Activated naive CD8-positive, alpha-beta T cell treated with anti-CD3 and anti-CD28 coated beads, Interleukin-2, amount 50 U/mL, for 24 hours (primary cell): ENCODE measurements around the gene ALDH1A1.

Experiments
- ATAC-seq: fragments of 150-1000 bp; cut with Tn5 transposase; one replicate; pipeline ENCODE4 v1.10.0; 2021
- DNase-seq: peaks from one replicate; pipeline ENCODE4 v3.0.0; 2021
- H3K27ac Mint-ChIP-seq: one replicate; pipeline ENCODE4 v1.8.0; 2021; ENCODE audit warnings: mild to moderate bottlenecking, mixed read lengths
- H3K27me3 Mint-ChIP-seq: one replicate; pipeline ENCODE4 v1.8.0; 2021; ENCODE audit warnings: mixed read lengths
- H3K36me3 Mint-ChIP-seq: one replicate; pipeline ENCODE4 v1.8.0; 2021; ENCODE audit warnings: low read depth, mixed read lengths
- H3K4me1 Mint-ChIP-seq: one replicate; pipeline ENCODE4 v1.8.0; 2021; ENCODE audit warnings: mixed read lengths
- H3K4me3 Mint-ChIP-seq: one replicate; pipeline ENCODE4 v1.8.0; 2021; ENCODE audit warnings: mild to moderate bottlenecking, moderate library complexity, mixed read lengths
- H3K9me3 Mint-ChIP-seq: one replicate; pipeline ENCODE4 v1.8.0; 2021; ENCODE audit warnings: mixed read lengths

The ALDH1A1 gene

GRCh38 chr9:72925126-72925789, 27.6 kb downstream of the ALDH1A1 start:
- ATAC-seq = no peak
- no peaks in the 10 kb centered on the region for H3K27me3 Mint-ChIP-seq
- no peak overlapping the region for H3K27ac Mint-ChIP-seq
- H3K4me3 Mint-ChIP-seq = no peak overlapping the region
- H3K9me3 Mint-ChIP-seq = no peaks in the 10 kb centered on the region
- H3K36me3 Mint-ChIP-seq = no peaks in the 10 kb centered on the region
- no peaks in the 10 kb centered on the region for H3K4me1 Mint-ChIP-seq
- no peak for DNase-seq

DNA sequence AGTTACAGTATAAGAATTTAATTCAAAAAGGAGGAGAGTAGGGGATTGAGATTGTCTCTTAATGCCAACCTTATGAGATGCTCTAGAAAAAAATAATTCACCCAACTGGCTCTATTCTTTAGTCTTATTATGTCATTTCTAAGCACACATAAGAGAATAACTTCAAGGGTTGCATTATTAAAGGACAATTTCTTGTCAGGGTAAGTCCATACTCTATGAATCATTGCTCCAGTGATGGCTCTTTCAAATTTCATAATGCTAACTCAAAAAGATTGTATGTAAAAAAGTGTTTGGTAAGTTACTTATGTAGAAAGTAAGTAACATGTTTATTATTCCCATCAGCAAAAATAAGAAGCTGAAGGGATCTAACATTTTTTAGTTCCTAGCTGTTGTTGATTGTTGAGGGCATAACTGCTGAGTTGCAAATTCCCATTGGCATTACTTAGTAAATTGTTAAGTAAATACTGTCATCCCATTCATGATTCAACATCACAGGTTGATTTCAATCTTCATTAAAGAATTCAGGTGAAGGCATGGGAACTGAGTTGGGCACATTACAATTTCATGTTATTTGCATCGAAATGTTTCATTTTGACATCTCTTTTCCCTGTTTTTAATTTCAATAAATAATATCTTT, 28.6 kb downstream of the ALDH1A1 start:
- ATAC-seq (no peak), DNase-seq (no peak)
- H3K27ac Mint-ChIP-seq = no peak overlapping the region
- no peaks in the 10 kb centered on the region for H3K4me1 Mint-ChIP-seq
- no peak overlapping the region for H3K4me3 Mint-ChIP-seq
- no peaks in the 10 kb centered on the region for H3K9me3 Mint-ChIP-seq
- no peaks in the 10 kb centered on the region for H3K27me3 Mint-ChIP-seq
- H3K36me3 Mint-ChIP-seq = no peaks in the 10 kb centered on the region

DNA sequence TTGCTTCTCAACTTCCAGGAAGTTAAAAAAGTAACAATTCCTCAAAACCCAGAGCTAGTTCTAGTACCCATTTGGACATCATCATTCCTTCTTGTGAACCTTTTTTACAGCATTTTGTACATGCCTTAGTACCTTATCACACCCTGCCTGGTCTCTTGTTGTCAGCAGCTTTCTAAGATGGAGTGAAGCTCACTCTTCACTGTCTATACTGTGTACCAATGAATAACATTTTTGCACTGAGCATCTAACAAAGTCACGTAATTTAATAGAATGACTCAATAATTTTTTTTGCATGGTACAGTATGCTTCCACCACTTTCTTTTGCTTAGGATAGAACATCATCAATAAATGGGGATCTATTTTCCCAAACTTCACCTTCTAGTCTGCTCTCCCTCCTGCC, 29.8 kb downstream of the ALDH1A1 start:
- DNase-seq = no peak
- no peak for ATAC-seq
- H3K27ac Mint-ChIP-seq = no peak overlapping the region
- no peaks in the 10 kb centered on the region for H3K27me3 Mint-ChIP-seq
- no peaks in the 10 kb centered on the region for H3K4me1 Mint-ChIP-seq
- no peak overlapping the region for H3K4me3 Mint-ChIP-seq
- H3K36me3 Mint-ChIP-seq = no peaks in the 10 kb centered on the region
- H3K9me3 Mint-ChIP-seq = no peaks in the 10 kb centered on the region

DNA sequence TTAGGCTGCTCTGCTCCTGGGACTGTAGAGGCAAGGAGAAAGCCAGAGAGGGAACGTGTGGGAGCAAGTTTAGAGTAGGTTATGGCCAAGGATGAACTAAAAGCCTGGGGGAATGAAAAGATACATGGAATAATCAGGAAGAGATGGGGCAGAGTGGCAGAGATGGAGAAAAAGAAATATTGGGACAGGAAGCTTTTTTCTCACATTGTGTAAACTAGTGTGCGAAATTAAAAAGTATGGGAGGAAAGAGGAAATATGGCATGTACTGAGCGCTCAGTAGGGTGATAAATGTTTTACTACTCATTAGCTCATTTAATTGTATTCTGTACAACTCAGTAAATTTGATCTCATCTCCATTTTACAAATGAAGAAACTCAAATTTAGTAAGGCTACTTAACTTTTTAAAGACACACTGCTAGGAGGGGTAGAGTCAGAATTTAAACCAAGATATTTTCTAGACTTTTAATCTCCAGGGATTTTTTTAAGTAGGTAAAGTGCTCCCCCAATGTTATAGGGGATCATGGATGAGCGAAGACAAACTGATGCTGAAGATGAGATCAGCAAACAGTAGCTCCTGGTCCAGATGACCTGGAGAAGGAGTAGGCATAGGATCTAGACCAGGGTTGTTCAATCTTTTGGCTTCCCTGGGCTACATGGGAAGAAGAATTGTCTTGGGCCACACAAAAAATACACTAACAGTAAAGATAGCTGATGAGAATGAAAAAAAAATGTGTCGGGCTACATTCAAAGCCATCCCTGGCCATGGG, 30.8 kb downstream of the ALDH1A1 start:
- no peak overlapping the region for H3K4me3 Mint-ChIP-seq
- no peaks in the 10 kb centered on the region for H3K27me3 Mint-ChIP-seq
- no peaks in the 10 kb centered on the region for H3K9me3 Mint-ChIP-seq
- no peak overlapping the region for H3K27ac Mint-ChIP-seq
- ATAC-seq (no peak), DNase-seq (no peak)
- H3K4me1 Mint-ChIP-seq = no peaks in the 10 kb centered on the region
- no peaks in the 10 kb centered on the region for H3K36me3 Mint-ChIP-seq

DNA sequence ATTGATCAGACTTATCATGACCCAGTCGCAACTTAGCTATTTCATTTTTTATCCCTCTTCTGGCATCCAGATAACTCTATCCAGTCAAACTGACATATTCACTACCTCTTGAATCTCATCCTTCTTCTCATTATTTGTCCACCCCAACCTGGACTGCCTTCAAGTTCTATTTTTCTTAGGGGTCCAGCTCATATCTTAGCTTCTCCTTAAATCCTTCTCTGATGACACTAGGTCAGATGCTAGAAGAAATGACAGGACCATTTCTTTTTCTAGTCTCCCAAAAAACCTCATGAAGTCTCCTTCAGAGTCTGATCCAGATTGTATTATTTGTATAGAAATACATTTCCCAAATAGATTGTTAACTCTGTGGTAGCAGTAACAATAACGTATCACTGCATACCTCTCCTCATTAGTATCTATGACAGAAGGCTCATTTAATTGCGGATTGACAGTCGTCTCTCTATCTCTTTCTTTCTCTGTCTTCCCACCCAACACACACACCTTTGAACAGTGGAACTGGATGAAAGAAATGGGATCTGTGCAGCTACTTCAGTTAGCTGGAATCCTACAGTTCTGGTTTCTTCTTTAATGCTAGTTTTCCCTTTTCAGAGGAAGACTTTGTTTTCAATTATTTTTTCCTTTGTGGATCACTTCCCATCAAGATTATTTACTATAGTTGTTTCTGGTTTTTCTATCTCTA, 33.5 kb downstream of the ALDH1A1 start:
- Mint-ChIP-seq H3K4me1 (no peaks in the 10 kb centered on the region), H3K9me3 (no peaks in the 10 kb centered on the region), H3K27me3 (no peaks in the 10 kb centered on the region), H3K36me3 (no peaks in the 10 kb centered on the region), H3K27ac (no peak overlapping the region), H3K4me3 (no peak overlapping the region)
- ATAC-seq (no peak), DNase-seq (no peak)

DNA sequence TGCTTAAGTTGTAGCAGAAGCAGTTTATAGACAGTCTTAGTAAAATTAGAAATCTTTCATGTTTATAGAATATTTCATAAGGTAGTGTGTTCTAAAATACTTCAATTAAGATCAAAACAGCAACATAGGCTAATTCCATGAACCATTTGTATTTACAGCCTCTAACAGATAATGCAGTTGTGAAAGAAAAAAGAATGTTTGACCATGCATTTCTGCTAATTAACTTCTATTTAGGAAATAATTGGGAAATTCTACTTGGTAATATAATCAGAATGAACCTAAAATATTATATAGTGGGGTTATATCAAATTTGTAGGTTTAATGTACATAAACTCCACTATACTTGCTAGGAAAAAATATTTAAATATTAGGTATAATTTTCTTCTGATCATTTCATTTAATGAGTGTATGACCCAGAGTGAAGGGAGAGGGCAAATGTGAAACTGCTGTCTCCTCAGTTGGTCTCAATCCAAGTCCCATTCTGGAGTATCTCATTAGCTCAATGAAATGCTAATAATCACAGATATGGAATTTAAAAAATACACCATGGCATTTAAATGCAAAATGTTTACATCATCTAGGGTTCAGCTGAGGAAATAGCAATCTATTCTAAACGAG, 34.9 kb downstream of the ALDH1A1 start:
- Mint-ChIP-seq H3K9me3 (no peaks in the 10 kb centered on the region), H3K4me3 (no peak overlapping the region), H3K4me1 (no peaks in the 10 kb centered on the region), H3K27ac (no peak overlapping the region), H3K36me3 (no peaks in the 10 kb centered on the region), H3K27me3 (no peaks in the 10 kb centered on the region)
- DNase-seq = no peak
- no peak for ATAC-seq

DNA sequence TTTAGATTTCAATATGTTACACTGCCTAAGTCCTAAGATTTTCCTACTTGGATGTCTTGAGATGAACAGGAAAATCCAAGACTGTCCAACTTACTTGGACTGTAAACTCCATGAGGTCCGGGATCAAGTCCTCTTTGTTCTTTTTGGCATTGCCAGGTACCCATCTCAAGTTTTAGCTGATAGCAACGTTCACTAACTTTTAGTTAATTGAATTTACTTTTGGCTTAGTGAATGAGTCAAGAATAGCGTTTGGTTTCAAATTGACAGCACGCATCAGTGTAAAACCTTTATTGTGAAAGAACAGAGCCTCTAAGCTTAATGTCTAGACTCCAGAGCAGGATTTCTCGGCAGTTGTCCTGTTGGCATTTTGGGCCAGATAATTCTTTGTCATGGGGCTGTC, 37.2 kb downstream of the ALDH1A1 start:
- Mint-ChIP-seq H3K4me1 (no peaks in the 10 kb centered on the region), H3K36me3 (no peaks in the 10 kb centered on the region), H3K4me3 (no peak overlapping the region), H3K9me3 (no peaks in the 10 kb centered on the region), H3K27ac (no peak overlapping the region), H3K27me3 (peaks cover 3% of the 10 kb centered on the region)
- ATAC-seq (no peak), DNase-seq (no peak)

DNA sequence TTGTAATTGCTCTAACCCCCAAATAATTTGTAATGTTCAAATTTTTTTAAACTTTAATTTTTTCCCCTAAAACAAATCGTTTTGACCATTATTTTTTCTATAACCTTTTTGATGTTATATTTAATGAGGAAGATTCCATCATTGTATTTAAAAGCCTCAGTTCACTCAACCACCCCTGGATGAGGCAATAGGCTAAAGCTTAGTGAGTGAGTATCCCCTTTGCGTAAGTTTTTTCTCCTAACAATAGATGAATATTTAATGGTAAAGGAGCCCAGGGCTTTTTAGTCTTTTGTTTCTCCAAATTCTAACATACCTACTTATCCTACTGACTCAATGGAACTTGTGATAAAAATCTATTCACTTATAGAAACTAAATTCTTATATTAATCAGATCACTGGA, 38.1 kb downstream of the ALDH1A1 start:
- DNase-seq (no peak), ATAC-seq (no peak)
- Mint-ChIP-seq H3K9me3 (no peaks in the 10 kb centered on the region), H3K27me3 (peaks cover 3% of the 10 kb centered on the region), H3K27ac (no peak overlapping the region), H3K4me1 (no peaks in the 10 kb centered on the region), H3K4me3 (no peak overlapping the region), H3K36me3 (no peaks in the 10 kb centered on the region)

DNA sequence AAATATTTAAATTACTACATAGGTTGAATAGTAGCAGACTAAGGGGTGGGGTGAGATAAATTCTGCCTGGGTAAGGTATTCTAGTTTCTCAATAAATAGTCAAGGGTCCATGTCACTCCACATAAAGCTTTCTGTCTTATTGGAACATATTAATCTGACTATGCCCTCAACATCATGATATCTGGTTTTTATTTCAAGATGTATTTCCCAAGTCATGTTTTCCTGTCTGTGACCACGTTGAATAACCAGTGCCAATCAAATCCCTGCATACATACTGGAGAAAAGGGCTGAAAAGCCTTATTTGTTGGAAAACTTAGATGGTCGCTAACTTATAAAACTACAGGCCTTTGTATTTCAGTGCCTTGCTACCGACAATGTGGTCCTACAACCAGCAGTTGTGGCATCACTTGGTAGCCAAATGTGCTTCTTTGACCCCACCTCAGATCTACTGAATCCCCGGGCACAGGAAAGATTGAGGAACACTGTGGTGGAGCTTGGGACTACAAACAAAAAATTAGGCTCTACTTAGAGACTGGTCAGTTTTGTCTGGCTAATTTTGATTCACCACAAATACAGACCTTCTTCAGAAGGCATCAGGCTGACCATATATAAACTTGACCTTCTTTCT, 39.4 kb downstream of the ALDH1A1 start:
- Mint-ChIP-seq H3K9me3 (no peaks in the 10 kb centered on the region), H3K4me1 (no peaks in the 10 kb centered on the region), H3K27ac (no peak overlapping the region), H3K4me3 (no peak overlapping the region), H3K36me3 (no peaks in the 10 kb centered on the region), H3K27me3 (peaks cover 4% of the 10 kb centered on the region)
- DNase-seq (no peak), ATAC-seq (no peak)

DNA sequence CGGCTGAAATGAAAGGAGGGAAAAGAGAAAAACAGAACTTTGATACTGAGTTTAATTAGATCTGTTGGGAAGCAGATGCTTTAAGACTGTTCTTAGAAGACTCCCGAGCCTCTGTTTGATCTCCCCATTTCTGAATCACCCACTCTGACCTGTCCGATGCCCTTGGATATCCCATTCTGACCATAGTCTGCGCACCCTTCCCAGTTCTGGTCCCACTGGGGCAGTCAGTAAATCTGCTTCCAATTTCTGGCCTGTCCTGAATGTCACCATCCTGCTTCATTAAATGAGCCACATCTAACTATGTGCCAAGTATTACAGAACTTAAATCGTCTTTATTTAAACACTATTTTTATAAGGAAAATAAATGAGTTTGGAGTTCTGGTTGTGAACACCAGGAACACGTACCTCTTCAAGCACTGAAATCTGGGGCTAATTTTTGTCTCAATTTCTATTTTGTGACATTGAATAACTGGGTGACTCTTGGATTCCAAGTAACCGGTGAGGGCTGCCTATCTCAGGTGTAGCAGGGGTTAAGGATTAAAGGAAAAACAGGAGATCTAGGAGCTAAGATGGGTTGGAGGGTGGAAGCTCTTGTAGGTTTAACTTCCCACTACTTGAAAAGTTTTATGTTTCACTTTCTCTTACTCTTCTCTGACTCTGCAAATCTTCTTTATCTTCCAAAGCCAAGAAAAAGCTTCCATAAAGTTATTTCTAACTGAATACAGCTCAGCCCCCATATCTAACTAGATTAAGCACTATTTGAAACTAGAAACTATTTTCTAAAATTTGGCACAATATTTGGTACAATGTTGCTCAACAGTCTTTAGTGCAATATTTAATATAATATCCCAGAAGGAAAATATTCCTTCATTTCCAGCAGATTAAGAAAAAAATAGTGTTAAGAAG, 40.1 kb downstream of the ALDH1A1 start:
- peaks cover 5% of the 10 kb centered on the region for H3K27me3 Mint-ChIP-seq
- H3K4me3 Mint-ChIP-seq = no peak overlapping the region
- no peak for DNase-seq
- no peak for ATAC-seq
- H3K36me3 Mint-ChIP-seq = no peaks in the 10 kb centered on the region
- no peaks in the 10 kb centered on the region for H3K4me1 Mint-ChIP-seq
- H3K27ac Mint-ChIP-seq = no peak overlapping the region
- no peaks in the 10 kb centered on the region for H3K9me3 Mint-ChIP-seq

GRCh38 chr9:72911816-72912215, 41.0 kb downstream of the ALDH1A1 start:
- no peak for DNase-seq
- Mint-ChIP-seq H3K27me3 (peaks cover 5% of the 10 kb centered on the region), H3K4me1 (no peaks in the 10 kb centered on the region)

DNA sequence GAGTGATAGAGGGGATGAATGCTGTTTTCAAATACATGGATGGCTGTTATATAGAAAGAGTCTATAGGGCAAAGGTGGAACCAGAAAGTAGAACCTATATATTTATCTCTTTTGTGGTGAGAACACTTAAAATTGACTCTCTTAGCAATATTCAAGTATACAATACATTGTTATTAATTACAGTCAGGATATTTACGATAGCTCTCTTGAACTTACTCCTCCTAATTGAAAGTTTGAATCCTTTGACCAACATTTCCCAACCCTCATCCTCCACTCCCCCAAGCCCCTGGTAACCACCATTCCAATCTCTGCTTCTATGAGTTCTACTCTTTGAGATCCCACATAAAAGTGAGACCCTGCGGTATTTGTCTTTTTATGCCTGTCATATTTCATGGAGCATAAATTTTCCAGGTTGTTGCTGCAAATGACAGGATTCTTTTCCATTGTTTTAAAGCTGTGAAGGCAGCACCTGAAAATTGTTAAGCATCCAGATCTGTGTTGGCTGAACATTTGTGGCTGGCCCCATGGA, 41.5 kb downstream of the ALDH1A1 start:
- H3K4me3 Mint-ChIP-seq = no peak overlapping the region
- no peak for DNase-seq
- no peak for ATAC-seq
- H3K4me1 Mint-ChIP-seq = no peaks in the 10 kb centered on the region
- H3K36me3 Mint-ChIP-seq = no peaks in the 10 kb centered on the region
- H3K27ac Mint-ChIP-seq = no peak overlapping the region
- H3K27me3 Mint-ChIP-seq = peaks cover 5% of the 10 kb centered on the region
- no peaks in the 10 kb centered on the region for H3K9me3 Mint-ChIP-seq

More at GRCh38 chr9:72911816-72912215, 41.0 kb downstream of the ALDH1A1 start:
- Mint-ChIP-seq H3K36me3 (no peaks in the 10 kb centered on the region), H3K27ac (no peak overlapping the region), H3K4me3 (no peak overlapping the region), H3K9me3 (no peaks in the 10 kb centered on the region)
- no peak for ATAC-seq

DNA sequence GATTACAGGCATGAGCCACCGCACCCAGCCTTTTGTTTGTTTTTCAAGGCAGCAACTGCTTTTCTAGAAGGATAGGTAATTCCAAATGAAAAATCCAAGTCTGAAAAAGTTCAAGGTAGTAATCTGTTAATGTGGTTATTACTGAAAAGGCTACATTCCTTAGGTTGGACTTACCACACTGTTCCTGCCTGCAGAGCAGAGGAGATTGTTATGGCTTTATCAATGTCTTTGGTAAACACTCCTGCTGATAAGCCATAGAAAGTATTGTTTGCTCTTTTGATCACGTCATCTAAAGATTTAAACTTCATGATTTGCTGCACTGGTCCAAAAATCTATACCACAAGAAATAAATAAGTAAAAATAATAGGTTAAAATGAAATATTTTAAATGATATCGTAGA, 43.4 kb downstream of the ALDH1A1 start:
- Mint-ChIP-seq H3K4me3 (no peak overlapping the region), H3K9me3 (no peaks in the 10 kb centered on the region), H3K27ac (no peak overlapping the region), H3K36me3 (no peaks in the 10 kb centered on the region), H3K4me1 (no peaks in the 10 kb centered on the region), H3K27me3 (peaks cover 5% of the 10 kb centered on the region)
- ATAC-seq (no peak), DNase-seq (no peak)
